Measurements from ENCODE around the gene S100PBP.
"Not testable (repeated sequence)": the region's sequence is repeated elsewhere in the genome, so short reads cannot be mapped to it uniquely, and the experiment has no call there.

The S100PBP gene

GRCh38 chr1:32784817-32785216 is 32.6 kb upstream of the S100PBP start:
- no peak for DNase-seq (ENCODE audit: low read depth in 2 of 2, low spot score in 1 of 2)

- no peak for DNase-seq (ENCODE audit: low read depth in 2 of 2, low spot score in 1 of 2)
These were observed 30.6 kb upstream of the S100PBP start for GRCh38 chr1:32786856-32787255.

GRCh38 chr1:32789356-32789755 is 28.1 kb upstream of the S100PBP start:
- not testable (repeated sequence) for DNase-seq (ENCODE audit: low read depth in 2 of 2, low spot score in 1 of 2)

- DNase-seq (ENCODE audit: low read depth in 2 of 2, low spot score in 1 of 2), result no peak
These were observed 25.6 kb upstream of the S100PBP start for GRCh38 chr1:32791881-32792280.

GRCh38 chr1:32795763-32796162 is 21.7 kb upstream of the S100PBP start:
- DNase-seq (ENCODE audit: low read depth in 2 of 2, low spot score in 1 of 2), result not testable (repeated sequence)

- DNase-seq (ENCODE audit: low read depth in 2 of 2, low spot score in 1 of 2), result no peak
These were observed 20.0 kb upstream of the S100PBP start for GRCh38 chr1:32797456-32797855.

GRCh38 chr1:32798191-32798590 is 19.3 kb upstream of the S100PBP start:
- no peak for DNase-seq (ENCODE audit: low read depth in 2 of 2, low spot score in 1 of 2)

- no peak for DNase-seq (ENCODE audit: low read depth in 2 of 2, low spot score in 1 of 2)
These were observed 18.6 kb upstream of the S100PBP start for GRCh38 chr1:32798679-32799416.

GRCh38 chr1:32801096-32801715 is 16.2 kb upstream of the S100PBP start:
- DNase-seq (ENCODE audit: low read depth in 2 of 2, low spot score in 1 of 2), result no peak

GRCh38 chr1:32804460-32804859 is 13.0 kb upstream of the S100PBP start:
- DNase-seq (ENCODE audit: low read depth in 2 of 2, low spot score in 1 of 2), result not testable (repeated sequence)

- no peak for DNase-seq (ENCODE audit: low read depth in 2 of 2, low spot score in 1 of 2)
These were observed 11.2 kb upstream of the S100PBP start for GRCh38 chr1:32806290-32806689.

GRCh38 chr1:32806910-32807523 is 10.4 kb upstream of the S100PBP start:
- no peak for DNase-seq (ENCODE audit: low read depth in 2 of 2, low spot score in 1 of 2)

- no peak for DNase-seq (ENCODE audit: low read depth in 2 of 2, low spot score in 1 of 2)
These were observed 8.9 kb upstream of the S100PBP start for GRCh38 chr1:32808580-32808979.

GRCh38 chr1:32810358-32810757 is 7.1 kb upstream of the S100PBP start:
- no peak for DNase-seq (ENCODE audit: low read depth in 2 of 2, low spot score in 1 of 2)

GRCh38 chr1:32811265-32811664 is 6.2 kb upstream of the S100PBP start:
- DNase-seq (ENCODE audit: low read depth in 2 of 2, low spot score in 1 of 2), result no peak

- DNase-seq (ENCODE audit: low read depth in 2 of 2, low spot score in 1 of 2), result no peak
These were observed 5.5 kb upstream of the S100PBP start for GRCh38 chr1:32811917-32812316.

GRCh38 chr1:32813941-32814739 is 3.3 kb upstream of the S100PBP start:
- DNase-seq (ENCODE audit: low read depth in 2 of 2, low spot score in 1 of 2), result no peak

GRCh38 chr1:32816676-32817158 is 736 bp upstream of the S100PBP start:
- no peak for DNase-seq (ENCODE audit: low read depth in 2 of 2, low spot score in 1 of 2)

GRCh38 chr1:32817815-32818786 is 648 bp downstream of the S100PBP start:
- no peak for DNase-seq (ENCODE audit: low read depth in 2 of 2, low spot score in 1 of 2)

GRCh38 chr1:32818804-32819541 is 1.5 kb downstream of the S100PBP start:
- DNase-seq (ENCODE audit: low read depth in 2 of 2, low spot score in 1 of 2), result no peak

Data from stimulated activated CD8-positive, alpha-beta memory T cell treated with anti-CD3 and anti-CD28 coated beads, Interleukin-4, amount 100 ng/mL, for 1 hour (primary cell).